ENCODE data around the gene NFATC2. TPM values are rescaled to one million over a fixed set of nuclear protein-coding genes. Genes with fewer than 3 reads are reported as not detected.

NFATC2 gene
- total RNA-seq, 1 experiment from 2014 or later = 0.61 TPM

- DNase-seq = no peak
- Histone ChIP-seq H2BK12ac (ENCODE audit: insufficient read length, low read depth, low read length) (no peak overlapping the region), H3K18ac (ENCODE audit: insufficient read length, low read depth, low read length) (no peak overlapping the region), H2BK20ac (ENCODE audit: low read depth, low read length, poor library complexity, severe bottlenecking) (no peak overlapping the region), H4K91ac (ENCODE audit: insufficient read length, low read depth, low read length) (no peak overlapping the region), H3K79me2 (ENCODE audit: insufficient read depth, low read length) (no peaks in the 10 kb centered on the region), H2BK120ac (ENCODE audit: low read depth, low read length, poor library complexity, severe bottlenecking) (no peak overlapping the region), H3K4me2 (ENCODE audit: insufficient read depth, insufficient read length, low read length) (no peak overlapping the region), H3K23me2 (ENCODE audit: insufficient read length, low read depth, low read length, poor library complexity, severe bottlenecking) (no peaks in the 10 kb centered on the region), H2BK15ac (ENCODE audit: low read depth, low read length) (no peak overlapping the region; the same call in 1 of the 2 replicates), H4K5ac (ENCODE audit: insufficient read length, low read depth, low read length) (no peak overlapping the region), H3K23ac (ENCODE audit: insufficient read length, low read depth, low read length) (no peak overlapping the region), H3K79me1 (ENCODE audit: insufficient read depth, low read depth, low read length, poor library complexity, severe bottlenecking) (no peaks in the 10 kb centered on the region), H3K27me3 (ENCODE audit: insufficient read depth, low read length) (no peaks in the 10 kb centered on the region), H3T11ph (ENCODE audit: low read length) (no peak overlapping the region), H3K9ac (ENCODE audit: extremely low read depth, insufficient read length, low read length) (no peak overlapping the region), H2BK5ac (ENCODE audit: insufficient read length, low read length) (no peak overlapping the region), H3K4ac (ENCODE audit: low read depth, low read length) (no peak overlapping the region), H2AFZ (ENCODE audit: low read length) (no peak overlapping the region), H4K8ac (replicated peaks; ENCODE audit: insufficient read length, low read depth, low read length) (no peak overlapping the region), H3K14ac (ENCODE audit: insufficient read depth, low read length) (no peak overlapping the region; the same call in 1 of the 2 replicates), H4K20me1 (ENCODE audit: control insufficient read depth, insufficient read depth, insufficient read length) (no peaks in the 10 kb centered on the region), H3K27ac (ENCODE audit: insufficient read length, low read depth, low read length) (no peak overlapping the region), H2AK5ac (ENCODE audit: insufficient read length, low read length) (no peak overlapping the region), H3K9me3 (ENCODE audit: control insufficient read depth, low read depth, low read length) (no peaks in the 10 kb centered on the region), H3K4me1 (ENCODE audit: insufficient read depth, low read length) (peaks cover 4% of the 10 kb centered on the region), H3K56ac (ENCODE audit: insufficient read length, low read depth, low read length) (no peak overlapping the region)
- Mint-ChIP-seq H3K9me3 (no peaks in the 10 kb centered on the region), H3K27me3 (ENCODE audit: low read depth) (peaks cover 43% of the 10 kb centered on the region), H3K4me3 (no peak overlapping the region), H3K36me3 (ENCODE audit: insufficient read depth in 1 of 3, low read depth in 3 of 3) (no peaks in the 10 kb centered on the region), H3K27ac (no peak overlapping the region), H3K4me1 (peaks cover 35 to 42% of the 10 kb centered on the region in 2 experiments)
- no CpG with 5 or more reads among the region's 22 CpGs for WGBS (ENCODE audit: extremely low coverage, insufficient read length, low lambda C conversion rate)
- TF ChIP-seq CTCF (conservative IDR thresholded peaks at IDR 0.05) = no peak; the same call in 2 of the 3 replicates
Measured at GRCh38 chr20:51425347-51426106, 117.0 kb downstream of the NFATC2 start.
